Ectodermal cell (in vitro differentiated cells): ENCODE measurements around the gene ALPI. TPM values are rescaled to one million over a fixed set of nuclear protein-coding genes. Genes with fewer than 3 reads are reported as not detected.
"Not testable (repeated sequence)": the region's sequence is repeated elsewhere in the genome, so short reads cannot be mapped to it uniquely, and the experiment has no call there.

ENCODE experiments used
- H3K27ac ChIP-seq: 2 replicates; pipeline ENCODE4 v1.7.0; 2013; ENCODE audit warnings: mild to moderate bottlenecking, low read depth, low read length; ENCODE audit not compliant: insufficient read depth, poor library complexity, severe bottlenecking
- H3K27me3 ChIP-seq: 2 replicates; pipeline ENCODE4 v1.7.0; 2013; ENCODE audit warnings: mild to moderate bottlenecking, low read length; ENCODE audit not compliant: insufficient read depth, control insufficient read depth, poor library complexity, severe bottlenecking
- H3K36me3 ChIP-seq: one replicate; pipeline ENCODE4 v1.7.0; 2013; ENCODE audit warnings: low read length; ENCODE audit not compliant: control insufficient read depth, insufficient read depth
- H3K4me1 ChIP-seq: one replicate; pipeline ENCODE4 v1.7.0; 2013; ENCODE audit warnings: low read length; ENCODE audit not compliant: control insufficient read depth, insufficient read depth
- H3K4me3 ChIP-seq: 2 replicates; pipeline ENCODE4 v1.7.0; 2013; ENCODE audit warnings: low read depth, low read length, control low read depth; ENCODE audit not compliant: insufficient read depth
- H3K9me3 ChIP-seq: 2 replicates; pipeline ENCODE4 v1.7.0; 2013; ENCODE audit warnings: mild to moderate bottlenecking, low read length, moderate library complexity; ENCODE audit not compliant: control insufficient read depth
- WGBS, 2 experiments: methylation state at CpG; one replicate each; pipeline ENCODE4 v1.1.7; 2013; ENCODE audit warnings: missing lambda C conversion rate in 2 of 2; 5-methylcytosine and 5-hydroxymethylcytosine counted together
- polyA plus RNA-seq, 4 experiments: library from polyadenylated mRNA; stranded (reverse); fragments of 50-300 nt; gene quantifications; one replicate each; pipeline ENCODE4 v1.2.3, GENCODE V29; 2013

ALPI gene
- polyA plus RNA-seq (2013, experiment 1 of 4): not detected
- not detected for polyA plus RNA-seq (2013, experiment 2 of 4)
- polyA plus RNA-seq (2013, experiment 3 of 4): not detected
- not detected for polyA plus RNA-seq (2013, experiment 4 of 4)

GRCh38 chr2:232455426-232456255, at the start of gene ALPI:
Gene ALPI (plus strand): TSS chr2:232456153. CDS start chr2:232456200, 47 bp downstream.
- H3K9me3 ChIP-seq: no peaks in the 10 kb centered on the region
- H3K27ac ChIP-seq: no peak within 1 kb of the TSS
- H3K4me1 ChIP-seq: no peaks in the 10 kb centered on the region
- WGBS, 2 experiments: 91% methylated on average over 14 of the region's 14 CpGs
- H3K36me3 ChIP-seq: no peaks in the 10 kb centered on the region
- no peak within 1 kb of the TSS for H3K4me3 ChIP-seq
- H3K27me3 ChIP-seq: no peaks in the 10 kb centered on the region

GRCh38 chr2:232406556-232407310, 49.2 kb upstream of the ALPI start, which contains the start of gene ALPG:
Gene ALPG (plus strand): TSS chr2:232406844. CDS start chr2:232406895, 51 bp downstream.
- H3K4me1 ChIP-seq: no peaks in the 10 kb centered on the region
- no peaks in the 10 kb centered on the region for H3K27me3 ChIP-seq
- no peak within 1 kb of the TSS for H3K27ac ChIP-seq
- no peak within 1 kb of the TSS for H3K4me3 ChIP-seq
- 91 to 93% methylated on average over 17 of the region's 17 CpGs for WGBS, 2 experiments
- H3K36me3 ChIP-seq: no peaks in the 10 kb centered on the region
- no peaks in the 10 kb centered on the region for H3K9me3 ChIP-seq

DNA sequence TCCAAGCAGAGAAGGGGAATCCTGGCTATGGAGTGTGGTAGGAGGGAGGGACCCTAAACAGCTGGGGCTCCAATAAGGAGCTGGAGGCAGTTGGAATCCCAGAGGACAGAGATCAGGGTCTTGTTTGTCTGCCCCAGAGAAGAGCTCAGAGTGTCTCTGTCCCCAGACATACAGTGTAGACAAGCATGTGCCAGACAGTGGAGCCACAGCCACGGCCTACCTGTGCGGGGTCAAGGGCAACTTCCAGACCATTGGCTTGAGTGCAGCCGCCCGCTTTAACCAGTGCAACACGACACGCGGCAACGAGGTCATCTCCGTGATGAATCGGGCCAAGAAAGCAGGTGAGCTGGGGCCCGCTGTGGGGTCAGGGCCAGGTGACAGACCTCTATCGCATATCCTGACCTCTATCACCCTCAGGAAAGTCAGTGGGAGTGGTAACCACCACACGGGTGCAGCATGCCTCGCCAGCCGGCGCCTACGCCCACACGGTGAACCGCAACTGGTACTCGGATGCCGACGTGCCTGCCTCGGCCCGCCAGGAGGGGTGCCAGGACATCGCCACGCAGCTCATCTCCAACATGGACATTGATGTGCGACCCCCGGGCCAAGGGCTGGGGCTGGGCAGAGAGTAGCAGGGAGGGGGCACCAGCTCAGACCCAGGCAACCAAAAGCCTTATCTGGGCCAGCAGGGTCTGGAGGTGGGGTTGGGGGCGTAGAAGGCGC, 48.4 kb upstream of the ALPI start:
- not testable (repeated sequence) for H3K27ac ChIP-seq, H3K4me3 ChIP-seq, H3K4me1 ChIP-seq, H3K27me3 ChIP-seq, H3K9me3 ChIP-seq, H3K36me3 ChIP-seq
- WGBS, 2 experiments: 95% methylated on average over 28 of the region's 30 CpGs

- not testable (repeated sequence) for H3K36me3 ChIP-seq, H3K27ac ChIP-seq, H3K4me1 ChIP-seq, H3K9me3 ChIP-seq, H3K4me3 ChIP-seq, H3K27me3 ChIP-seq
- WGBS, 2 experiments: 94% methylated on average over 9 to 10 of the region's 10 CpGs
These were observed 47.7 kb upstream of the ALPI start for GRCh38 chr2:232408269-232408668.

DNA sequence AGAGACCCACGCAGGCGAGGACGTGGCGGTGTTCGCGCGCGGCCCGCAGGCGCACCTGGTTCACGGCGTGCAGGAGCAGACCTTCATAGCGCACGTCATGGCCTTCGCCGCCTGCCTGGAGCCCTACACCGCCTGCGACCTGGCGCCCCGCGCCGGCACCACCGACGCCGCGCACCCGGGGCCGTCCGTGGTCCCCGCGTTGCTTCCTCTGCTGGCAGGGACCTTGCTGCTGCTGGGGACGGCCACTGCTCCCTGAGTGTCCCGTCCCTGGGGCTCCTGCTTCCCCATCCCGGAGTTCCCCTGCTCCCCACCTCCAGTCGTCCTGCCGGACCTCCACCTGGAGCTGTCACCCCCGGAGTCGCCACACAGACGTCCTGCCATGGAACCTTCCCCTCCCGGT, 46.3 kb upstream of the ALPI start:
- not testable (repeated sequence) for H3K27me3 ChIP-seq, H3K27ac ChIP-seq, H3K4me1 ChIP-seq, H3K36me3 ChIP-seq, H3K4me3 ChIP-seq, H3K9me3 ChIP-seq
- WGBS, 2 experiments: 92 to 95% methylated on average over 40 of the region's 40 CpGs

DNA sequence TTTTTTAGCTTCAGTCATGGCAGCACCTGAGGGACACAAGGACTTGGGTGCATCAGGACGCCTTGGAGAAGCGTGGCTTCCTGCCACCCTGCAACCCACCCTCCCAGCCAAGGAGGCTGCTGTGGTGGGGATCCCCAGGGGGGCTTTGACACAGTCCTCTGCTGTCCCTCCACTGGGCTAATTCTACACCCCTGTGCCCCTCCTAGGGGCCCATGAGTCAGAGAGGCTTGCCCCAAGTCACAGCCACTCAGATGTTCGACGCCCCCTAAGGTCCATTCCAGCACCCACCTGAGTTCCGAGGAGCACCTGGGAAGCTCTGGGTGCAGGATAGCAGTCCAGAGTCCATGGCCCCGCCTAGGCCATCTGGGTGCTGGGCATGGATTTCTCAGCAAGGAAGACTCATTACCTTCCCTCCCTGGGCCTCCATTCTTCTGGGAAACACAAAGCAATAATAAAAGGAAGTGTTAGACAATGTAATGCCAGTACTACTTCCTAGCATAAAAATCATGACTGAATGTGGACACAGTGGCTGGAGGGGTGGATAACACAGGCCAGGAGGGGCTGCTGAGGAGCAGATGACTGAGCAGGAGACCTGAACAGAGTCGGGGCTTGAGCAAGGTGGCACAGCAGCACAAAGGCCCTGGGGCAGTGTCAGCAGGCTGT, 45.6 kb upstream of the ALPI start:
- WGBS, 2 experiments: 91 to 96% methylated on average over 7 of the region's 7 CpGs
- H3K4me1 ChIP-seq: no peaks in the 10 kb centered on the region
- no peaks in the 10 kb centered on the region for H3K36me3 ChIP-seq
- peaks cover 5% of the 10 kb centered on the region for H3K27me3 ChIP-seq
- no peaks in the 10 kb centered on the region for H3K9me3 ChIP-seq
- no peak overlapping the region for H3K27ac ChIP-seq
- H3K4me3 ChIP-seq: no peak overlapping the region

DNA sequence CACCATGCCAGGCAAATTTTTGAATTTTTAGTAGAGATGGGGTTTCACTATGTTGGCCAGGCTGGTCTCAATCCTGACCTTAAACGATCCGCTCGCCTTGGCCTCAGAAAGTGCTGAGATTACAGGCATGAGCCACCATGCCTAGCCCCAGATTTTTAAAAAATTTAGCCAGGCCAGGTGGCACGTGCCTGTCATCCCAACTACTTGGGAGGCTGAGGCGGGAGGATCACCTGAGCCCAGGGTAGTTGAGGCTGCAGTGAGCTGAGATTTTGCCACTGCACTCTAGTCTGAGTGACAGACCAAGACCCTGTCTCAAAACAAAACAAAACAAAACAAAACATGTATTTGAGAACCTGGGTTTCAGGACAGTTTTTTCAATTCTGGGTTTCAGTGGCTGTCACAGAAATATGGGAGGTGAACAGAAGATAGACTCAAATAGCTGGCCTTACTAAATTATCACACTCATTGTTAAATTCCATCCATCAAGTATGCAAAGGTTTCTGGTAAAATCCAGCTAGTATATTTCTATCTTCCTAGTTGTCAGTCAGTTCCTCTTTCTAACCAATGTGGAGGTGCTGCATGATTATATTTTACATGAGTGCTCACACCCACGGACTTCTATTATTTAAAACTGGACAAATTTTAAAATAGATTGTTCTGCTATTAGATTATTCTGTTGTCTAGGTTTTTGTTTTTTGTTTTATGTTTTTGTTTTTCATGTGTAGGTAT, 43.9 kb upstream of the ALPI start:
- no peaks in the 10 kb centered on the region for H3K4me1 ChIP-seq
- WGBS, 2 experiments: 94 to 95% methylated on average over 5 to 6 of the region's 6 CpGs

GRCh38 chr2:232412986-232413385, 43.0 kb upstream of the ALPI start:
- H3K27ac ChIP-seq: no peak overlapping the region
- no peak overlapping the region for H3K4me3 ChIP-seq
- 90 to 97% methylated on average over 4 of the region's 5 CpGs for WGBS, 2 experiments
- H3K36me3 ChIP-seq: no peaks in the 10 kb centered on the region
- no peaks in the 10 kb centered on the region for H3K4me1 ChIP-seq
- peaks cover 23% of the 10 kb centered on the region for H3K27me3 ChIP-seq
- H3K9me3 ChIP-seq: no peaks in the 10 kb centered on the region

More for the DNA sequence above, 43.9 kb upstream of the ALPI start:
- Histone ChIP-seq H3K4me3 (no peak overlapping the region), H3K9me3 (no peaks in the 10 kb centered on the region), H3K27ac (no peak overlapping the region), H3K36me3 (no peaks in the 10 kb centered on the region), H3K27me3 (peaks cover 14% of the 10 kb centered on the region)

- Histone ChIP-seq H3K9me3 (no peaks in the 10 kb centered on the region), H3K4me1 (peaks cover 7% of the 10 kb centered on the region), H3K27me3 (peaks cover 46% of the 10 kb centered on the region), H3K36me3 (no peaks in the 10 kb centered on the region), H3K27ac (no peak overlapping the region), H3K4me3 (no peak overlapping the region)
- 92 to 95% methylated on average over 8 of the region's 8 CpGs for WGBS, 2 experiments
These were observed 40.7 kb upstream of the ALPI start for GRCh38 chr2:232415138-232415690.
